Small intestine (tissue), 7 donors: Measurements from ENCODE around the gene TARBP1. TPM values are rescaled to one million over a fixed set of nuclear protein-coding genes. Genes with fewer than 3 reads are reported as not detected.
A peak's percentile ranks its signal among the peaks of the same experiment; 100 is the strongest.
"Not testable (repeated sequence)": the region's sequence is repeated elsewhere in the genome, so short reads cannot be mapped to it uniquely, and the experiment has no call there.

Experiments
- DNase-seq, 2 donors: peaks; one replicate each; pipeline versions ENCODE4 v3.0.0 to v3.0.0-alpha.2; 2013
- FAIRE-seq: peaks from 2 replicates; lab custom pipeline; 2012; peaks lifted over from hg19 to GRCh38; lab: Jason Lieb, UNC
- H3K27ac ChIP-seq, 3 donors: one replicate each; pipeline ENCODE4 v1.5.1; 2013; ENCODE audit warnings: low read length in 2 of 3, mild to moderate bottlenecking in 2 of 3, control low read depth in 1 of 3, inconsistent platforms in 1 of 3, low read depth in 1 of 3, moderate library complexity in 1 of 3
- H3K27me3 ChIP-seq, 3 donors: one replicate each; pipeline ENCODE4 v1.6.1; 2013; ENCODE audit warnings: low read length in 3 of 3, inconsistent platforms in 1 of 3; ENCODE audit not compliant: control insufficient read depth in 3 of 3, insufficient read depth in 3 of 3
- H3K36me3 ChIP-seq, 3 donors: one replicate each; pipeline ENCODE4 v1.6.1; 2013; ENCODE audit warnings: low read length in 3 of 3, inconsistent platforms in 1 of 3, low read depth in 1 of 3, mild to moderate bottlenecking in 1 of 3, moderate library complexity in 1 of 3; ENCODE audit not compliant: control insufficient read depth in 3 of 3, insufficient read depth in 2 of 3
- H3K4me1 ChIP-seq, 3 donors: one replicate each; pipeline ENCODE4 v1.6.1; 2013; ENCODE audit warnings: low read length in 2 of 3, inconsistent platforms in 1 of 3, low read depth in 1 of 3, mild to moderate bottlenecking in 1 of 3, moderate library complexity in 1 of 3; ENCODE audit not compliant: control insufficient read depth in 3 of 3, insufficient read depth in 2 of 3
- H3K4me3 ChIP-seq, 3 donors: one replicate each; pipeline ENCODE4 v1.5.1; 2013; ENCODE audit warnings: low read length in 3 of 3, control low read depth in 1 of 3, inconsistent platforms in 1 of 3, low read depth in 1 of 3, mild to moderate bottlenecking in 1 of 3, moderate library complexity in 1 of 3
- H3K9me3 ChIP-seq, 2 donors: one replicate each; pipeline ENCODE4 v1.6.1; 2013; ENCODE audit warnings: low read depth in 1 of 2, low read length in 1 of 2; ENCODE audit not compliant: control insufficient read depth in 2 of 2, insufficient read depth in 1 of 2
- WGBS, 3 donors: extraction: QIAGEN DNeasy Blood & Tissue Kit; methylation state at CpG; one replicate each; pipeline ENCODE4 v1.1.7; 2013; 5-methylcytosine and 5-hydroxymethylcytosine counted together
- polyA plus RNA-seq, 4 donors: library from polyadenylated mRNA; stranded (reverse) in 3 of 4; unstranded in 1 of 4; fragments of 200-250 nt in 3 of 4; fragments of 120-200 nt in 1 of 4; gene quantifications; one replicate each; pipeline versions ENCODE4 v1.2.1 to v1.2.3, GENCODE V29; 2013
- donor health status: healthy with polysubstance abuse.
- donor health status: control.
- donor health status: control.
- donor health status: Bipolar disorder and iron deficiency.
- donor health status: healthy.

Gene TARBP1
- polyA plus RNA-seq, 4 donors = 8.1 to 67.5 (median 19.4) TPM

- no peak for FAIRE-seq
- 95 to 96% (median 95%) methylated on average over 11 of the region's 11 CpGs for WGBS, 3 donors
Observed at GRCh38 chr1:234507626-234508387, 28.8 kb upstream of the TARBP1 start.

GRCh38 chr1:234507089-234507488, 28.1 kb upstream of the TARBP1 start:
- Histone ChIP-seq H3K4me3 (no peak overlapping the region), H3K9me3 (no peaks in the 10 kb centered on the region), H3K4me1 (no peaks in the 10 kb centered on the region), H3K27me3 (no peaks in the 10 kb centered on the region), H3K27ac (no peak overlapping the region), H3K36me3 (no peaks in the 10 kb centered on the region)
- 81 to 95% (median 90%) methylated on average over 2 of the region's 2 CpGs for WGBS, 3 donors
- no peak for DNase-seq
- no peak for FAIRE-seq

More at GRCh38 chr1:234507626-234508387, 28.8 kb upstream of the TARBP1 start:
- H3K27me3 ChIP-seq = no peaks in the 10 kb centered on the region
- H3K36me3 ChIP-seq = no peaks in the 10 kb centered on the region
- no peak overlapping the region for H3K27ac ChIP-seq
- no peak for DNase-seq
- H3K9me3 ChIP-seq = no peaks in the 10 kb centered on the region
- H3K4me1 ChIP-seq = no peaks in the 10 kb centered on the region
- no peak overlapping the region for H3K4me3 ChIP-seq

GRCh38 chr1:234505769-234506102, 26.8 kb upstream of the TARBP1 start:
- DNase-seq (no peak), FAIRE-seq (no peak)
- Histone ChIP-seq H3K4me3 (no peak overlapping the region), H3K36me3 (no peaks in the 10 kb centered on the region), H3K27me3 (no peaks in the 10 kb centered on the region), H3K9me3 (no peaks in the 10 kb centered on the region), H3K27ac (no peak overlapping the region), H3K4me1 (peaks cover 0 to 3% (median 3%) of the 10 kb centered on the region in 3 donors)

- H3K4me1 ChIP-seq = peaks cover 2 to 5% (median 3%) of the 10 kb centered on the region in 3 donors
- FAIRE-seq = no peak
- H3K27me3 ChIP-seq = no peaks in the 10 kb centered on the region
- no peaks in the 10 kb centered on the region for H3K36me3 ChIP-seq
- no peak overlapping the region for H3K4me3 ChIP-seq
- DNase-seq = no peak
- WGBS, 3 donors = 88 to 92% (median 88%) methylated on average over 4 of the region's 4 CpGs
- H3K9me3 ChIP-seq = no peaks in the 10 kb centered on the region
- H3K27ac ChIP-seq = no peak overlapping the region
Observed at GRCh38 chr1:234504969-234505768, 26.2 kb upstream of the TARBP1 start.

GRCh38 chr1:234504251-234504650, 25.3 kb upstream of the TARBP1 start:
- not testable (repeated sequence) for H3K9me3 ChIP-seq, H3K36me3 ChIP-seq, DNase-seq, H3K27ac ChIP-seq, FAIRE-seq, H3K27me3 ChIP-seq, H3K4me3 ChIP-seq, H3K4me1 ChIP-seq
- WGBS, 3 donors = 74 to 82% (median 80%) methylated on average over 5 of the region's 5 CpGs

GRCh38 chr1:234503193-234504050, 24.4 kb upstream of the TARBP1 start:
- H3K27me3 ChIP-seq = no peaks in the 10 kb centered on the region
- H3K4me1 ChIP-seq = peaks cover 4 to 15% (median 6%) of the 10 kb centered on the region in 3 donors
- H3K27ac ChIP-seq = peak overlapping the region in 2 of 3 donors; percentile 30 to 84
- no peak for FAIRE-seq
- no peaks in the 10 kb centered on the region for H3K9me3 ChIP-seq
- H3K36me3 ChIP-seq = no peaks in the 10 kb centered on the region
- DNase-seq = no peak
- WGBS, 3 donors = 62 to 71% (median 63%) methylated on average over 4 of the region's 4 CpGs
- no peak overlapping the region for H3K4me3 ChIP-seq

- Histone ChIP-seq H3K4me1 (peaks cover 4 to 15% (median 6%) of the 10 kb centered on the region in 3 donors), H3K4me3 (no peak overlapping the region), H3K27ac (peak overlapping the region in 2 of 3 donors; percentile 30 to 84), H3K9me3 (no peaks in the 10 kb centered on the region), H3K36me3 (no peaks in the 10 kb centered on the region), H3K27me3 (no peaks in the 10 kb centered on the region)
- FAIRE-seq (no peak), DNase-seq (peak in 1 of 2 donors; percentile 85)
Observed at GRCh38 chr1:234502785-234503184, 23.8 kb upstream of the TARBP1 start.

- H3K27ac ChIP-seq = peak overlapping the region in 1 of 3 donors; percentile 90
- 45 to 47% (median 45%) methylated on average over 2 of the region's 2 CpGs for WGBS, 3 donors
- FAIRE-seq = no peak
Observed at GRCh38 chr1:234500269-234500668, 21.3 kb upstream of the TARBP1 start.

More at GRCh38 chr1:234500269-234500668, 21.3 kb upstream of the TARBP1 start:
- DNase-seq = peak in 1 of 2 donors; percentile 14
- H3K4me1 ChIP-seq = peaks cover 4 to 15% (median 6%) of the 10 kb centered on the region in 3 donors
- H3K36me3 ChIP-seq = no peaks in the 10 kb centered on the region
- no peaks in the 10 kb centered on the region for H3K27me3 ChIP-seq
- H3K4me3 ChIP-seq = no peak overlapping the region
- H3K9me3 ChIP-seq = no peaks in the 10 kb centered on the region
